ENCODE results near the gene PRIM1.

The PRIM1 gene

GRCh38 chr12:56778756-56779155 is 26.6 kb upstream of the PRIM1 start:
- no peak for TF ChIP-seq CTCF (IDR thresholded peaks at IDR 0.05)

GRCh38 chr12:56776654-56777053 is 24.5 kb upstream of the PRIM1 start:
- TF ChIP-seq CTCF (IDR thresholded peaks at IDR 0.05) = no peak

GRCh38 chr12:56775638-56776037 is 23.5 kb upstream of the PRIM1 start:
- TF ChIP-seq CTCF (IDR thresholded peaks at IDR 0.05) = no peak

- TF ChIP-seq CTCF (IDR thresholded peaks at IDR 0.05) = no peak
These were observed 21.0 kb upstream of the PRIM1 start for GRCh38 chr12:56773113-56773512.

GRCh38 chr12:56772625-56773024 is 20.5 kb upstream of the PRIM1 start:
- TF ChIP-seq CTCF (IDR thresholded peaks at IDR 0.05) = no peak

- no peak for TF ChIP-seq CTCF (IDR thresholded peaks at IDR 0.05)
These were observed 17.7 kb upstream of the PRIM1 start for GRCh38 chr12:56769868-56770267.

GRCh38 chr12:56768424-56768823 is 16.3 kb upstream of the PRIM1 start:
- TF ChIP-seq CTCF (IDR thresholded peaks at IDR 0.05) = no peak

GRCh38 chr12:56766535-56766934 is 14.4 kb upstream of the PRIM1 start:
- TF ChIP-seq CTCF (IDR thresholded peaks at IDR 0.05) = no peak

Measured in LNCAP (cell line).